Right kidney (tissue), 9 donors: ENCODE results near the gene OR1I1.
A peak's percentile ranks its signal among the peaks of the same experiment; 100 is the strongest.
"Not testable (repeated sequence)": the region's sequence is repeated elsewhere in the genome, so short reads cannot be mapped to it uniquely, and the experiment has no call there.

Experiments
- DNase-seq: peaks from one replicate; pipeline ENCODE4 v3.0.0-alpha.2; 2016
- long read RNA-seq, 8 donors: transcript quantifications; one replicate each; lab custom pipeline, GENCODE V29; 2026

The OR1I1 gene, protein sequence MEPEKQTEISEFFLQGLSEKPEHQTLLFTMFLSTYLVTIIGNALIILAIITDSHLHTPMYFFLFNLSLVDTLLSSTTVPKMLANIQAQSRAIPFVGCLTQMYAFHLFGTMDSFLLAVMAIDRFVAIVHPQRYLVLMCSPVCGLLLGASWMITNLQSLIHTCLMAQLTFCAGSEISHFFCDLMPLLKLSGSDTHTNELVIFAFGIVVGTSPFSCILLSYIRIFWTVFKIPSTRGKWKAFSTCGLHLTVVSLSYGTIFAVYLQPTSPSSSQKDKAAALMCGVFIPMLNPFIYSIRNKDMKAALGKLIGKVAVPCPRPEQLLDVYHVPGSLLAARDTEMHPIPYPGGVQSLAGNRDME
- long read RNA-seq, donor 1, partial matches to known transcripts: 33 of 71 reads
- long read RNA-seq, donor 1, other reads (novel, unspliced or antisense): 38 of 71 reads
- long read RNA-seq, donor 2: 0 reads
- long read RNA-seq, donor 3: 0 reads
- long read RNA-seq, donor 4: 0 reads
- long read RNA-seq, donor 5: 0 reads
- long read RNA-seq, donor 6: 0 reads
- long read RNA-seq, donor 7: 0 reads
- long read RNA-seq, donor 8: 0 reads

DNA sequence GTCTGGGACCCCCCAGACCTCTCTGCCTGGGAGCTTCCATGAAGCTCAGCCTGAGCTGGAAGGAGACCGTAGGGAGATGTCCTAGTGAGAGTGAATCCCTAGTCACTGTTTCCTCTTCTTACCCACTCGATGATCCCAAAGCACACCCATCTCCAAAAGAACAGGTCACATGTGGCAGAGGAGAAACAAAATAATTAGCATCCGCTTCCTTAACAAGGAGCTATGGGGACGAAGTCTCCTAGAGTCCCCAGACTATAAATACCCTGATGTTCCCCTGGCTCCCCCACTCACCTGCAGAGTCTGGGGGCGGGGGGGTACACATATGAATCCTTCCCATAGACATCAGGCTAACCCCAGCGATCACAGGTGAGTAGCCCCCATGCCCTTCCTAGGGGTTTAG is at the start of gene OR1I1:
OR1I1 (plus strand) TSS at position 301 of the 400 bp plus-strand sequence. CDS start 4,855 bp downstream, outside the sequence.
- DNase-seq: no peak

DNA sequence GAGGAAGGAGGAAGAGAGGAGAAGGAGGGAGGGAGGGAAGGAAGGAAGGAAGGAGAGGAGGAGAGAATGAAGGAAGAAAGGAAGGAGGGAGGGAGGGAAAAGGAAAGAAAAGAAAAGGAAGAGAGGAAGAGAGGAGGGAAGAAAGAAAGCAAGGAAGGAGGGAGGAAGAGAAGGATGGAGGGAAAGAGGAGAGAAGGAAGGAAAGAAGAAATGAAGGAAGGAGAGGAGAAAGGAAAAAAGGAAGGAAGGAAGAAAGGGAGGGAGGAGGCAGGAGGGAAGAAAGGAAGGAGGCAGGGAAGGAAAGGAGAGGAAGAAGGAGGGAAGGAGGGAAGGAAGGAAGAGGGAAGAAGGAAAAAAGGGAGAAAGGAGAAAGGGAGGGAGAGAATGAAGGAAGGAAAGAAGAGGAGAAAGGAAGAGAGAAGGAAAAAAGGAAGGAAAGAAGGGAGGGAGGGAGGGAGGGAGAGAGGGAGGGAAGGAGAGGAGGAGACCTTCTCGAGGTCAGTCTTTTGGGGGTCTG is 46.2 kb upstream of the OR1I1 start:
- DNase-seq: no peak

DNA sequence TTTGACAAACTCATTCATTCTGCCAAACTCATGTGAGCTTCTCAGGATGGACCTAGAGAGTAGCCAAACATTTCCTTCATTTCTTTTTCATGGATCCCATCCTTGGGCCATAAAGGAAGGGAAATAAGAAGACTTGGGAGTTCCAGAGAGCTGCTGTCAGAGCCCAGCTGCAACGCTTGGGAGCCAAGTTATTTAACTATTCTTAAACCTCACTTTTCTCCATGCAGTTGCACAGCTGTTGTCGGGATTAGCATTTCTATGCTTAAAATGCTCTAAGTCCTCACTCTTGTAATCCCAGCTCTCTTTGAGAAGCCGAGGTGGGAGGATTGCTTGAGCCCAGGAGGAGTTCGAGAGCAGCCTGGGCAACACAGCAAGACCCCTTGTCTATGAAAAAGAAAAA is 44.4 kb upstream of the OR1I1 start:
- no peak for DNase-seq

DNA sequence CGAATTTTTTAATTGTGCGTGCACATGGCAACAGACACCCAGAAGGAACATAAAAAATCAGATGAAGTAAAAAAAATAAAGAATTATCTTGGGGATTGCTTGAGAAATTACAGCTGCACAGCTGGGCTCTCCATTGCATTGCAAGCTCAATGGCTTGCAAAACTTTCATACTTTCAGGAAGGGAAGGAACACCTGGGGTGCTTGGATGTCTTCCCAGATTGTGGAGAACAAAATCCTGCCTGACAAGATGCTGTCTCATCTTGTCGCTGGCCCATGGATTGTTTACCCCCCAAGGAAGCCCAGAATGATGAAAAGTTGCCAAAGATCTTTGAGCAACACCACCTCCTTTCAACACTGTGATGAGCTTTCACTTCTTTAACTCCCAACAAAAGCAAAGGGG is 43.7 kb upstream of the OR1I1 start:
- no peak for DNase-seq

DNA sequence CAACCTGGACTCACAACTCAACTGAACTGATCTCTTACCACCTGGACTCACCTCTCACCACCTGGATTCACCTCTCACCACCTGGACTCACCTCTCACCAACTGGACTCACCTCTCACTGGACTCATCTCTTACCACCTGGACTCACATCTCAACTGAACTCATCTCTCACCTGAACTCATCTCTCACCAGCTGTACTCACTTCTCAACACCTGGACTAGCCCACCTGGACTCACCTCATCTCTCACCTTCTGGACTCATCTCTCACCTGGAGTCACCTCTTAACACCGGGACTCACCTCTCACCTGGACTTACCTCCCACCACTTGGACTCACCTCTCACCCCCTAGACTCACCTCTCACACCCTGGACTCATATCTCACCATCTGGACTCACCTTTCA is 40.0 kb upstream of the OR1I1 start:
- DNase-seq: no peak

DNA sequence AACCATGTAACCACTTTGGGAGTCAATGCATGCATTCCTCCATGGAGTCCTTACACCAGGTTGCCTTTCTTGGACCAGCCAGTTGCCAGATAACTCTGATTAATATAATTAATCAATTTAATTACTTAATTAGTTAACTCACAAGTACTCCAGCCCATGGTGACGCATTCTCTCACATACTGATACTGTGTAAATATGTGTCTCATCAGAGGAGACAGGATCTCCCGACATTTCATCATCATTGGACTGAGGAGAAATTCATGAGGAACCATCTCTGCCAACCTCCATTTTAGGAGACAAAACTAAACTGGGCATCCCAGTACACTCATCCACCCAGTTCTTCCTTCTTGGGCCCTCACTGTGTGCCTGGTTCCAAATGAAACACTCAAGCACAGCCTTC is 39.2 kb upstream of the OR1I1 start:
- DNase-seq: no peak

DNA sequence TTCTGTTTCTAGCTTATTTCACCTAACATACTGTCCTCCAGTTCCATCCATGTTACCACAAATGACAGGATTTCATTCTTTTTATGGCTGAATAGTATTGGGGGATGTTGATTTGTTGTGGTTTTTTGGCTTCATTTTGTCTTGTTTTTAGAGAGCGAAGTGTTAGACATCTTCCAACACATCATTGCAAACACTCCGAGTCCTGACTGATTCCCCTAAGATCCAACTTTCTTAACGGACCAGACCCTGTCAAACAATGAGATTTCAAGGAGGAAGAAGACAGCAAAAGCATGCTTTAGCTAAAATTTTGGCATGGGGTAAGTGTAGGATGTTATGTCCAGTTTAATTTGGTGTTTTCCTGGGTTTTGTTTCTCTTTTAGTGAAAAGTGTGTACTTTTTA is 36.5 kb upstream of the OR1I1 start:
- no peak for DNase-seq

DNA sequence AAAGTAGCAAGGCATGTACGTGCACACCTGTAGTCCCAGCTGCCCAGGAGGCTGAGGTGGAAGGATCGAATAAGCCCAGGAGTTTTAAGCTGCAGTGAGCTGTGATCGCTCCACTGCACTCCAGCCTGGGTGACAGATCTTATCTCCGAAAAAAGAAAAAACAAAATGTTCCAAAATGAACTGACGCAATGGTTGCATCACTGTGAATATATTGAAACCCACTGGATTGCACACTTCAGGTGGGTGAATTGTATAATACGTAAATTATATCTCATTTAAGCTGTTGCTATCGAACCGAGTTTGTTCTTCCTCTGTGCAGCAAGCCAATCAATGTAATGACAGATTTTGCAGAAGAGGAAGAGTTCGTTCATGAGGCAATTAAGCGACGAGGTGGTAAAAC is 34.3 kb upstream of the OR1I1 start:
- DNase-seq: no peak

DNA sequence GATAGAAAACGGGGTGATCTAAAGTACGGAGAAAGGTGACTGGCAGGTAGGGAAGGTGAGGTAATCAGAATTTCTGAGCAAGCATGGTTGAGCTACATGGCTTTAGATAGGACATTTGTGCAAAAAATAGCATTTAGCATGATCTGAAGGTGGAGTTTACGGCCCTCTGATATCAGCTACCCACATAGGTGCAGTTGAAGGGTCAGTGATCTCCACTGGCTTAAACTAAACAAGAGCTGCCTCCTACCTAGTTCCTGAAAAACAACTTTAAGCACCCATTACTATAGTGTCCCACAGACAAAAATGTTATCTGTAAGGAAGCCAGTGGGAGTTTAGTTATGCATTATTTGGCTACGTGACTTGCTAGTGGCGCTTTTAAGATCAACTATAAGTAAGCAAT is 33.9 kb upstream of the OR1I1 start:
- DNase-seq: no peak

DNA sequence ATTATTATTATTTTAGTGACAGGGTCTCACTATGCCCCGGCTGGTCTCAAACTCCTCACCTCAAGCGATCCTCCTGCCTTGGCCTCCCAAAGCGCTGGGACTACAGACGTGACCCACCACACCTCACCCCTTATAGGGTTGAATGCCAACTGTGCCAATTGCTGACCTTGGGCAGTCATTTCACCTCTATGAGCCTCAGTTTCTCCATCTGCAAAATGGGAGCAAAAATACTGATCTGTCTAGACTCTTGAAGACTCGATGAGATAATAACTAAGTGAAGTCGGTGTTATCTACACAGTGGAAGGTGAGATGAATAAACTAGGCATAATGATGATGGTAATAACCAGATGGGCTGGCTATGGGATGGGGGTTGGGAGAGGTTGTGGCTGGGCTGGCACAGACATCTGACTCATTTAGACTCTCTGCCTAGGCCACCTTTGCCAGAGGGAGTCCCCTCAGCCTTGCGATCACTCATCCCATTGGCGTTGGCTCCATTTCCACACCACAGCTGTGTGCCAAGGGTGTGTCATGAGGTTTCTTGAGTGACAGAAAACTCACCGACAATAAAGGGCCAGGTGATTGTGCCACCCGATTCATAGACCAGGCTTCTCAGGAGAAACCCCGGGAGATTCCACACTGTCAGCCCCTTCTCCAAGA is 33.0 kb upstream of the OR1I1 start, which contains the start of gene CASP14:
CASP14 (plus strand) TSS at position 596 of the 657 bp plus-strand sequence. CDS start 2,772 bp downstream, outside the sequence.
- DNase-seq: no peak

DNA sequence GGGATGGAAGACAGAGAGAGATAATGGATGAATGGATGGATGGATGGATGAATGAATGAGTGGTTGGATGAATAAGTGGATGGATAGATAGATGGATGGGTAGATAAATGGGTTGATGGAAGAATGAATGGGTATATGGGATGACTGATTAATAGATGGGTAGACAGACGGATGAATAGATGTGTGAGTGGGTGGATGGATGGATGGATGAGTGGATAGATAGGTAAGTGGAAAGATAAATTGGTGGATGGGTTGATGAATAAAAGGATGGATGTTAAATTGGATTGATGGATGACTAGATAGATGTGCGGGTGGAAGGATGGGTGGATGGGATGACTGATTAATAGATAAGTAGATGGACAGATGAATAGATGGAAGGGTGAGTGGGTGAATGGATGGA is 31.4 kb upstream of the OR1I1 start:
- DNase-seq: no peak

DNA sequence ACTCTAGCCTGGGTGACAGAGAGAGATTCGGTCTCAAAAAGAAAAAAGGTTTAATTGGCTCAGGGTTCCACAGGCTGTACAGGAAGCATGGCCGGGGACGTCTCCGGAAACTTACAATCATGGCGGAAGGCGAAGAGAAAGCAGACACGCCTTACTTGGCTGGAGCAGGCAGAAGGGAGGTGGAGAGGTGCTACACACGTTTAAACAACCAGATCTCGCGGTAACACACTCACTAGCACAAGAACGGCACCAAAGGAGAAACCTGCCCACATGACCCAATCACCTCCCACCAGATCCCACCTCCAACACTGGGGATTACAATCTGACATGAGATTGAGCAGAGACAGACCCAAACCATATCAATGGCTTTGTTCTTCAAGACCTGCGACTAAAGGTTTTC is 20.0 kb upstream of the OR1I1 start:
- no peak for DNase-seq

DNA sequence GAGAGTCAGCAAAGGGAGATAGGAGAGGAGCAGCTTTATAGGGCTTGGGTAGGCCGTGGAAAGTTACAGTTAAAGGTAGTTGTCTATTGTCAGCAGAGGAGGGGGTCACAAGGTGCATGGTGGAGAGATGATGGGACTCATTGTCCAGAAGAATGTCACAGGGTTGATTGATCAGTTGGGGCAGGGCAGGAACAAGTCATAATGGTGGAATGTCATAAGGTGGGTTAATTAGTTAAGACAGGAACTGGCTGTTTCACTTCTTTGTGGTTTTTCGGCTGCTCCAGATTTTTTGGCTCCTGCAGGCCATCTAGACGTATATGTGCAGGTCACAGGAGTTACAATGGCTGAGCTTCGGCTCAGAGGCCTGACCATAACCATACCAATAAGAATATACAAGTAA is 11.6 kb upstream of the OR1I1 start:
- not testable (repeated sequence) for DNase-seq

DNA sequence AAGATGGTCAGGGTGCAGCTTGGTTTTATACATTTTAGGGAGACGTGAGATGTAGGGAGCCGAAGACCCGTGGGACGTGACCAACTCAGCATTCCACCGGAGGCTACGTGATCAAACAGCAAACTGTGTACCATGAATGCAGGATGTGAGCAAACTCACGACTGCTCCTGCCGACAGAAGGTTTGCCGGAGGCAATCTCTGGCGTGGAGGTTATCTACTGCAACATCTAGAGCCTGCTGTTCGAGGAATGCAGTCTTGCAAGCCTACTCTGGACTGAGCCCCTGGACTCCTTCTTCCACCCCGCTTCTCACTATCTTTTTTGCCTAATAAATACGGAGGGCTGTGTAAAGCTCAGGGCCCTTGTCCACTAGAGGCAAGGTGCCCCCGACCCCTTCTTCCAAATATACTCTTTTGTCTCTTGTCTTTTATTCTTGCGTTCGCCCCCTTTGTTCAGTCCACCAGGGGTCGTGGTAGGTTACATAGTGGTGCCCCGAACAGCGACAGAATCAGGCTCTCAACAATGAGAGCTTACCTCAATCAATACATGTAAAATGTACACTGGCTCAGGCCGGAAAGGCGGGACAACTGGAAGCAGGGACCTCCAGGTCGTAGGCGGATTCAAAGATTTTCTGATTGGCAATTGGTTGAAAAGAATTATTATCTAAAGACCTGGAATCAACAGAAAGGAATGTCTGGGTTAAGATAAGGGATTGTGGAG is 8.9 kb upstream of the OR1I1 start:
- peak; percentile 4 for DNase-seq

DNA sequence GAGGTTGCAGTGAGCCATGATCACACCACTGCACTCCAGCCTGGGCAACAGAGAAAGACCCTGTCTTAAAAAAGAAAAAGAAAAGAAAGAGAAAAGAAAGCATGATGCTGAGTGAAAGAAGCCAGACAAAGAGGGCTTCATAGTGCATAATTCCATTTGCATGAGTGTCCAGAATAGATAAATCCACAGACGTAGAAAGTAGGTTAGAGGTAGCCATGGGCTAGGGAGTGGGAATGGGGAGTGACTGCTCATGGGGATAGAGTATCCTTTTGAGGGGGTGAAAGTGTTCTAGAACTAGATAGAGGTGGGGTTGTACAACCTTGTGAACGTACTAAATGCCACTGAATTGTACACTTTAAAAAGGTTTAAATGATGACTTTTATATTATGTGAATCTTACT is 7.6 kb upstream of the OR1I1 start:
- DNase-seq: no peak

DNA sequence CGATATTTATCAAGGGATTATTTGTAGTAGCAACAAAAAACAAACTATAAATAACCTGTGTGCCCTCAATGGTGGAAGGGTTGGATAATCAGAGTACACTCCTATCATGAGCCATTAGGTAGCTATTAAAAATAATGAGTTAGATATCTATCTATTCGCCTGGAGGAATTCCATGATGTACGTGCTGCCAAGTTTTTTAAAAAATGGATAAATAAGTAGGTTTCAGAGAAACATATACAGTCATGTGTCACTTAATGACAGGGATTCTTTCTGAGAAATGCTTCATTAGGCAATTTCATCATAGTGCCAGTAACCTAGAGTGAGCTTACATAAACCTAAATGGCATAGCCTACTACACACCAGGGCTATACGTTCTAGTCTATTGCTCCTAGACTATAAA is 6.2 kb upstream of the OR1I1 start:
- no peak for DNase-seq

DNA sequence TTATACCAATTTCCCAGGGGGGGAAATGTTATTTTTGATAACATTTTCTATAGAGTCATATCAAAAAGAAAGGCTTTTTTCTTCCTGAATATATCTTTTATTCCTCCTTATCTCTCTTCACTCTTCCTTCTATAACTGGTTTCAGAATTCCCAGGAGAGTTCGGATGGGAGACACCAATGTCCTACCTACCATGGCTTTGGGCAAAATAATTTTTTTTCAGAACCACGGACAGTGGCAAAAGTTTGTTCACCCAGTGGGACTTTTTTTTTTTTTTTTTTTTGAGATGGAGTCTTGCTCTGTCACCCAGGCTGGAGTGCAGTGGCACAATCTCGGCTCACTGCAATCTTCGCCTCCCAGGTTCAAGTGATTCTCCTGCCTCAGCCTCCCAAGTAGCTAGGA is 2.0 kb upstream of the OR1I1 start:
- DNase-seq: not testable (repeated sequence)

DNA sequence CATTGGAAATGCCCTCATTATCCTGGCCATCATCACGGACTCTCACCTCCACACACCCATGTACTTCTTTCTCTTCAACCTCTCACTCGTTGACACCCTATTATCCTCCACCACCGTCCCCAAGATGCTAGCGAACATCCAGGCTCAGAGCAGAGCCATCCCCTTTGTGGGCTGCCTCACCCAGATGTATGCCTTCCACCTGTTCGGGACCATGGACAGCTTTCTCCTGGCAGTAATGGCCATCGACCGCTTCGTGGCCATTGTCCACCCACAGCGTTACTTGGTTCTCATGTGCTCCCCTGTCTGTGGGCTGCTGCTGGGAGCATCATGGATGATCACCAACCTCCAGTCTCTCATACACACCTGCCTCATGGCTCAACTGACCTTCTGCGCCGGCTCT is 5.2 kb downstream of the OR1I1 start:
- DNase-seq: no peak

DNA sequence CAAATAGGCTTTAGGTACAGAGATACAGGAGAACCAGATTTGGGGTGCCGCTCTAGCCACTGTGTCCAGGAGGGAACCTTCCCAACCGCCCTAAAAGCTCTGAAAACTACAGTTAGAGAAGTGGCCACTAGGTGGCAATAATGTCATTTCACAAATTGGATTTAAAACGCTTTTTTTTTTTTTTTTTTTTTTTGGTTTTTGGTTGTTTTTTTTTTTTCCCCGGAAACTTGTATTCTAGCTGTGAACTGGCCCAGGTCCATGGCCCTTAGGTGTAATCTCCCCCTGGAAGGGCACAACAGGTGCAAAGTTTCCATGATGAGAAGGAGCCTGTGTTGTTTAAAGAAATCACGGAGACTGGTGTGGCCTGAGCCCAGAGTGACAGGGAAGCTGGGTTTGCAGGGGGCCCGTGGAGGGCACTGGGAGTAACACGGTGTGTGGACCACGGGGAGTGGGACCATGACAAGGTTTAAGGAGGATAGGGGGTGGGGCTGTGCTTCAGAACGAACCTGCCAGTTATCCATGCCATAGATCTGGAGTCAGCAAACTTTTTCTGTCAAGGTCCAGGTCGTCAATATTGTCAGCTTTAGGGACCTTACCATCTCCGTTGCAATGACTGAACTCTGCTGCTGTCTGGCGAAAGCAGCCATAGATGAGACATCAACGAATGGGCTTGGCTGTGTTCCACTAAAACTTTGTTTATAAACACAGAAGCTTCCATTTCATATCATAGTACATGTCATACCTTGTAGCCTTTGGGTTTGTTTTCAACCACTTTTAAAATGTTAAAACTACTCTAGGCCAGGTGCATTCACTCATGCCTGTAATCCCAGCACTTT is 10.1 kb downstream of the OR1I1 start:
- DNase-seq: peak; percentile 37

DNA sequence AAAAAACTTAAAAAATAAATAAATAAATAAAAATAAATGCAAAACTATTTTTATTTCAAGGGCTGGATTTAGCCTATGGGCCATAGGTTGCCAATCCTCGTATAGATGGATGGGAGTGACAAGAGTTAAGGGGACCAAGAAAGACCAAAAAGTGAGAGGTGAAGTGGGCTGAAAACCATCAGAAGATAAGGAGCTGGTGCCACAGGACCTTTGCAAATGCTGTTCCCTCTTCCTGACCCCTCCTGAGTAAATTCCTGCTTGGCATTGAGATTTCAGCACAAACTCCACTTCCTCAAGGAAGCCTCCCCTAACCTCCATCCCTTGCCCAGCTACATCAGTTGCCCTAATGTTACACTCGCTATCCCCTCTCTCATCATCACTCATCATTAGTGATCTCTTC is 11.0 kb downstream of the OR1I1 start:
- no peak for DNase-seq

DNA sequence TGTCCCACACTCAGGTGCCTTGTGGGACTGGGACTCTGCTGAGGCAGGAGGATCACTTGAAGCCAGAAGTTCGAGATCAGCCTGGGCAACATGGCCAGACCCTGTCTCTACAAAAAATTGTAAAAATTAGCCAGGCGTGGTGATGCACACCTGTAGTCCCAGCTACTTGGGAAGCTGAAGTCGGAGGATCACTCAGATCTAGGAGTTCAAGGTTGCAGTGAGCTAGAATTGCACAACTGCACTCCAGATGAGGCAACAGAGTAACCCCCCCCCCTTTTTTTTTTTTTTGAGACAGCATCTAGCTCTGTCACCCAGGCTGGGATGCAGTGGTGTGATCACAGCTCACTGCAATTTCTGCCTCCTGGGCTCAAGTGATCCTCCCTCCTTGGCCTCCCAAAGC is 14.2 kb downstream of the OR1I1 start:
- no peak for DNase-seq

DNA sequence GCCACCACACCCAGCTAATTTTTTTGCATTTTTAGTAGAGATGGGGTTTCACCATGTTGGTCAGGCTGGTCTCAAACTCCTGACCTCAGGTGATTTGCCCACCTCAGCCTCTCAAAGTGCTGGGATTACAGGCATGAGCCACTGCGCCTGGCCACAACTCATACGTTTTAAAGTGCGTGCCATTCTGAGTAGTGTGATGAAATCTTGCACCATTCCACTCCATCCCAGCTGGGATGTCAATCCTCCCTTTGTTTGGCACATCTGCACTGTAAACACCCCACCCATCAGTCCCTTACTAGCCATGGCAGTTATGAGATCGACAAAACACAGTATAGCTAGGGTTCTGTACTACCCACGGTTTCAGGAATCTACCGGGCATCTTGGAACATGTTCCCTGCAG is 16.0 kb downstream of the OR1I1 start:
- not testable (repeated sequence) for DNase-seq
